ENCODE results near the gene WWTR1.

The WWTR1 gene

DNA sequence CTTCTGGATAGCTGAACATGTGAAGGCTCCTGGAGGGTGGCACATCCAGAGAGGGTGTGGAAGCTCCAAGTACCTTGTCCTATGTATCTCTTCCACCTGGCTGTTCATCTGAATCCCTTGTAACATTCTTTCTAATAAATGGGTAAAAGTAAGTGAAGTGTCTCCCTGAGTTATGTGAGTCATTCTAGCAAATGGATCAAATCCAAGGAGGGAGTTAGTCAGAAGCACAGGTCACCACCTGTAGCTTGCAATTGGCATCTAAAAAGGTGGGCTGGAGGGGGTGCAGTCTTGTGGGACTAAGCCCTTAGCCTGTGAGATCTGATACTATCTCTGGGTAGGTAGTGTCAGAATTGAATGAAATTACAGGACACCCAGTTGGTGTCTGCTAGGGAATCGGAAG is 71.0 kb downstream of the WWTR1 start:
- TF ChIP-seq, protein P1, sequence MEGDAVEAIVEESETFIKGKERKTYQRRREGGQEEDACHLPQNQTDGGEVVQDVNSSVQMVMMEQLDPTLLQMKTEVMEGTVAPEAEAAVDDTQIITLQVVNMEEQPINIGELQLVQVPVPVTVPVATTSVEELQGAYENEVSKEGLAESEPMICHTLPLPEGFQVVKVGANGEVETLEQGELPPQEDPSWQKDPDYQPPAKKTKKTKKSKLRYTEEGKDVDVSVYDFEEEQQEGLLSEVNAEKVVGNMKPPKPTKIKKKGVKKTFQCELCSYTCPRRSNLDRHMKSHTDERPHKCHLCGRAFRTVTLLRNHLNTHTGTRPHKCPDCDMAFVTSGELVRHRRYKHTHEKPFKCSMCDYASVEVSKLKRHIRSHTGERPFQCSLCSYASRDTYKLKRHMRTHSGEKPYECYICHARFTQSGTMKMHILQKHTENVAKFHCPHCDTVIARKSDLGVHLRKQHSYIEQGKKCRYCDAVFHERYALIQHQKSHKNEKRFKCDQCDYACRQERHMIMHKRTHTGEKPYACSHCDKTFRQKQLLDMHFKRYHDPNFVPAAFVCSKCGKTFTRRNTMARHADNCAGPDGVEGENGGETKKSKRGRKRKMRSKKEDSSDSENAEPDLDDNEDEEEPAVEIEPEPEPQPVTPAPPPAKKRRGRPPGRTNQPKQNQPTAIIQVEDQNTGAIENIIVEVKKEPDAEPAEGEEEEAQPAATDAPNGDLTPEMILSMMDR (IDR thresholded peaks at IDR 0.05) = no peak

DNA sequence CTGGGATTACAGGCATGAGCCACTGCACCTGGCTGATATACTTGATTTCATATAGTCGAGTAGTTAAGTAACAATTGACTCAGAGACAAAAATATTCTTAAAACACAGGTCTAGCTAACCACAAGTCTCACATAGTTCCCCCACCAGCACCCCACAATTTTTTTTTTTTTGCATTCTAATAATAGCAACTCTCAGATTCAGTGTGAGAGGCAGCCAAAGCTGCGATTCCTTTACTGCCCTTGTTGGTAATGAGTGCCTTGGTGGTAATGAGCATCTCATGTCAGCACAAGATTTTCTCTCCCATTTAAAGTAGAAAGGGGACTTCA is 72.5 kb downstream of the WWTR1 start:
- TF ChIP-seq, protein P1 (IDR thresholded peaks at IDR 0.05) = no peak

DNA sequence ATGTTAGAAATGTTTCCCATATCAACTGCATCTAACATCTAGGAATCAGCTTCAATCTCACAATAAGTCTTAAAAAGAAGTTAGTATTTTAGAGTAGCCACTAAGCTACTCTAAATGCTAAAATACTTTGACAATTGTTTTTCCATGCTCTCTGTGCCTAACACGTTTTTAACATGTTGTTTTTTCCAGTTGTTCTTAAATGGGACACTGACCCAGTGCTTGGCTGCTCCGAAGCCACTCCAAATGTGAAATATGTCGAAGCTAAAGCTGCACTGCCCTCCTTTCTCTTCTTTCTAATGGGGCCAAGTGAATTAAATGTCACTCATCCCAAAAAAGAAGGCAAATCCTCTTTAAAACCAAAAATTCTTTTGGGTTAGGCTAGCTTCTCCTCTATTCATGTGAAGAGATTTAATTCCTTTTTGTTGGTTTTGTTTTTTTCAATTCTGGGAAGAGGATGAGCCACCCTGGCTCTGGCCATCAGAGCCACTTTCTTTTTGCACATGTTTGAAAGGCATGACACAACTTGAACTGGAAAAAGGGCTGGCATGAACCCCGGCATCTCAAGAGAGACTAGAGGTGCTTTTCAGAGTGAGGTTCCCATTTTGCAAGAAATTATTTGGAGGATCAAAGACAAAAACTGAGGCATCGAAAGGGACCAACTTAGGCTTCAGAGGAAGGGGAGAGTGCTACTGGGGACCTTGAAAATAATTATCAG is 73.7 kb downstream of the WWTR1 start:
- TF ChIP-seq, protein P1 (IDR thresholded peaks at IDR 0.05) = no peak

DNA sequence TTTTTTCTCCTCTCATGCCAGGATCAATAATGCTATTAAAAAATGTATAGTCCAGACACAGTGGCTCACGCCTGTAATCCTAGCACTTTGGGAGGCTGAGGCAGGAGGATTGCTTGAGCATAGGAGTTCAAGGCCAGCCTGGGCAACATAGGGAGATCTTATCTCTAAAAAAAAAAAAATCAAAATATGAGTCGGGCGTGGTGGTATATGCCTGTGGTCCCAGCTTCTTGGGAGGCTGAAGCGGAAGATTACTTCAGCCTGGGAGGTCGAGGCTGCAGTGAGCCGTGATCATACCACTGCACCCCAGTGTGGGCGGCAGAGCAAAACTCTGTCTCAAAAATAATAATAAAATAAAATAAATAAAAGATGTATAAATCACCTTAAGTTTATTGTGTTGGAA is 75.4 kb downstream of the WWTR1 start:
- TF ChIP-seq, protein P1 (IDR thresholded peaks at IDR 0.05) = no peak

DNA sequence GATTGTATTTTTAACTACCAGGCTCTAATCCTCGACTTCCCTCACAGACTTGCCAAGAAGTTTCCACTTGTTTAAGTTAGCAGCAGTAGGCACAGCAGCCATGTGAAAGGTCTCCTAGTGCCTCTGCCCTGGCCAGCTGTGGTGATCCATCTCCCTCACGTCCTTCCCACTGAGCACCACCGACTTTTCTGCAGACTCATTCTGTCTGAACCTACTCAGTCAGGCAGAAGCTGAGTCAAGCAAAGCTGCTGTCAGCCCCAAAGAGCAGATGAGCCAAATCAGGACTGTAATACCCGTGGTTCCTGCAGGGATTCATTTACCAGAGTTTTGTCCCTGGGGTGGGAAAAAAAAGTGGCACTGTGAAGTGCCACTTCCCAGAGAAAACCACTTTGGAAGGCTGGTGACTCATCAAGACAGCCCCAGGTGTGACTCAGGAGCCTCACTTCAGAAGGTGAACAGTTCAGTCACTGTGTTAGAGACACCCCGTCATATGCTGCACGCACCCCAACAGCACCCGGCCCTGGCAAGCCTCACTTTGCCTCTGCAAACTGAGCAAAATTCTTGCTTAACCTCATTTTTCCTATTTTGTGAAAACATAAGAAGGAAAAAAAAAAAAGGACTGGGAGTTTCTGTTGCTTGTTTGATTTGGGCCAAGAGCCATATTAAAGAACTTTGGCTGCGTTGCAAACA is 76.0 kb downstream of the WWTR1 start:
- TF ChIP-seq, protein P1 (IDR thresholded peaks at IDR 0.05) = no peak

DNA sequence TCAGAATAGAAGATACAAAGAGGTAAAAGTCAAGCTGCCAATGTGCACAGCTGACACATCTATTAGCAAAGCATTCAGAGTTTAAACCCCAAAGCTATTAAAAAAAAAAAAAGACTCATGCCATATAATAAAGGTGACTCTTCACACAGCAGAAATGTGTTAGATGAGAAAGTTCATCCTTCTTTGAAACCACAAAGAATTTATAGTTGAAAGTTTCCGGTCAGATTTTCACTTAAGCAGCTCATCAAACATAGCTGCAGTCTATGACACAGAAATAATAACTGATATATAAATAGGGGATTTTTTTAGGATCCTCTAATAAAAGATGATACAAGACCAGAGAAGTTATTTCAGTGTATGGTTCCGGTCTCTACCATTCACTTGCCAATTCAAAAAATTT is 76.6 kb downstream of the WWTR1 start:
- TF ChIP-seq, protein P1 (IDR thresholded peaks at IDR 0.05) = no peak

DNA sequence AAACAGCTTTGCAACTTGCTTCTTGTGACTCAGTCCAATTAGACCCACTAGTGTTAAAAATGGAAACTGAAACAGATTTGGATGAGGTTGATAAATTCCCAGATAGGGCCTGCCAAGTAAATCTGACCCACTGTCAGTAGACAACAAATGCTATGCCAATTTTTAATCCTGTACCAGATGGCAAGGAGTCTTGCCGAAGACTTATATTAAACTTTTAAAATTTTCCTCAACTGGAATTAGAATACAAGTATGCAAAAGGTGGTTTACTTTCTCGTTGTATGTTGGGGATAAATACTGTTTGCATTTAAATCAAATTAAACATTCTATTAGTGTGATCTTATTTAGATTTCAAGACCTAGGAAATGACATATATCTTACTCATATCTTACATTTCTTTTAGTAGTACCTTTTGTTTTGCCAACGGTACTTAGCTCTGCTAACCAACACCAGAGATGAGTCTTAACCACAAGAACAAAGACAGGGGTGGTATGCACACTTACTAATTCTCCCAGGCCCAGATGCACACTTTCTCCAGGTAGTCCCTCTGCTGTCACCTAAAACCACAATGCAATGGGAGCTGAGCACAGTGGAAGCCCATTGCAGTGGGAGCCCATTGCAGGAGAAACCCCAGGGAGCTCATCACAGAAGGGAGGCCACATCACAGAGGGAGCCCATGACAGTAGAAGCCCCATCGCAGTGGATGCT is 77.8 kb downstream of the WWTR1 start:
- TF ChIP-seq, protein P1 (IDR thresholded peaks at IDR 0.05) = no peak
